Keratinocyte (primary cell): Measurements from ENCODE around the gene C1R. TPM values are rescaled to one million over a fixed set of nuclear protein-coding genes. Genes with fewer than 3 reads are reported as not detected.

Experiments
- DNase-seq: peaks from one replicate; pipeline ENCODE4 v3.0.0-alpha.2; 2011; ENCODE audit warnings: low read depth, missing footprints, low spot score
- FAIRE-seq: peaks from 2 replicates; lab custom pipeline; 2011; peaks lifted over from hg19 to GRCh38; lab: Jason Lieb, UNC
- H2AFZ ChIP-seq: 2 replicates; pipeline ENCODE4 v1.6.0; 2012; ENCODE audit warnings: low read length, control low read depth, inconsistent platforms; ENCODE audit not compliant: control insufficient read depth
- H3K27ac ChIP-seq: 2 replicates; pipeline ENCODE4 v1.5.1; 2011; ENCODE audit warnings: low read length; ENCODE audit not compliant: control insufficient read depth, insufficient read depth
- H3K27me3 ChIP-seq: 3 replicates; pipeline ENCODE4 v1.6.0; 2011; ENCODE audit warnings: low read length; ENCODE audit not compliant: control insufficient read depth, insufficient read depth; ENCODE audit errors: extremely low read depth
- H3K36me3 ChIP-seq, 2 experiments: 2 replicates in 1 of 2; 3 replicates in 1 of 2; pipeline ENCODE4 v1.5.1; 2011; ENCODE audit warnings: low read length in 2 of 2, mild to moderate bottlenecking in 1 of 2; ENCODE audit not compliant: control insufficient read depth in 2 of 2, insufficient read depth in 2 of 2; ENCODE audit errors: extremely low read depth in 1 of 2
- H3K4me1 ChIP-seq: 3 replicates; pipeline ENCODE4 v1.5.1; 2011; ENCODE audit warnings: low read length; ENCODE audit not compliant: control insufficient read depth, insufficient read depth; ENCODE audit errors: extremely low read depth
- H3K4me2 ChIP-seq: 3 replicates; pipeline ENCODE4 v1.6.0; 2011; ENCODE audit warnings: low read depth, low read length; ENCODE audit not compliant: control insufficient read depth, insufficient read depth; ENCODE audit errors: extremely low read depth
- H3K4me3 ChIP-seq, 3 experiments: fragments of 200-600 bp in 1 of 3; sonication (generic) in 1 of 3; 2 replicates in 2 of 3; 3 replicates in 1 of 3; pipeline ENCODE4 v1.5.1; 2011 to 2016; ENCODE audit warnings: low read length in 3 of 3, mild to moderate bottlenecking in 3 of 3, control low read depth in 2 of 3, inconsistent platforms in 1 of 3, low read depth in 1 of 3, mixed read lengths in 1 of 3, mixed run types in 1 of 3, moderate library complexity in 1 of 3; ENCODE audit not compliant: control insufficient read depth in 2 of 3, insufficient read depth in 2 of 3; ENCODE audit errors: extremely low read depth in 1 of 3
- H3K79me2 ChIP-seq: 2 replicates; pipeline ENCODE4 v1.6.0; 2012; ENCODE audit warnings: low read length; ENCODE audit not compliant: control insufficient read depth, insufficient read depth
- H3K9ac ChIP-seq: 3 replicates; pipeline ENCODE4 v1.6.0; 2011; ENCODE audit warnings: low read length; ENCODE audit not compliant: control insufficient read depth, insufficient read depth; ENCODE audit errors: extremely low read depth
- H3K9me1 ChIP-seq: 3 replicates; pipeline ENCODE4 v1.6.0; 2011; ENCODE audit warnings: low read length; ENCODE audit not compliant: control insufficient read depth, insufficient read depth; ENCODE audit errors: extremely low read depth
- H3K9me3 ChIP-seq: 2 replicates; pipeline ENCODE4 v1.5.1; 2012; ENCODE audit warnings: low read depth, low read length; ENCODE audit not compliant: control insufficient read depth
- H4K20me1 ChIP-seq: 3 replicates; pipeline ENCODE4 v1.6.0; 2011; ENCODE audit warnings: low read length; ENCODE audit not compliant: control insufficient read depth, insufficient read depth; ENCODE audit errors: extremely low read depth
- EZH2 ChIP-seq: IDR thresholded peaks from one replicate; pipeline ENCODE4 v1.6.1; 2012; ENCODE audit warnings: inconsistent platforms, mild to moderate bottlenecking, low read length, moderate library complexity
- dilution Hi-C: fragments of 300-500 bp; cut with MboI; formaldehyde crosslinking; loops from one replicate; pipeline ENCODE4 v1.7.0; 2020; ENCODE audit warnings: low sequenced_read_pairs; ENCODE audit not compliant: extremely low pct_ligation_motif_present
- polyA plus RNA-seq, 5 experiments: library from polyadenylated mRNA; depleted of rRNA in 3 of 5; stranded (reverse) in 3 of 5; stranded (forward) in 1 of 5; unstranded in 1 of 5; fragments of >200 nt; gene quantifications; 1 replicate in 1 of 5; 2 replicates in 3 of 5; 3 replicates in 1 of 5; pipeline versions ENCODE4 v1.2.1 to v1.2.3, GENCODE V29; 2011 to 2012; ENCODE audit warnings: missing spikeins in 2 of 5, low read depth in 1 of 5, low replicate concordance in 1 of 5
- TF ChIP-seq, protein P1 (sequence below), 3 experiments: IDR thresholded peaks in 1 of 3; conservative IDR thresholded peaks in 1 of 3; optimal IDR thresholded peaks in 1 of 3; 2 replicates in 2 of 3; 3 replicates in 1 of 3; pipeline versions ENCODE3 to v1.5.1; 2011; ENCODE audit warnings: low read length in 3 of 3, mild to moderate bottlenecking in 3 of 3, moderate library complexity in 2 of 3, control low read depth in 1 of 3, inconsistent platforms in 1 of 3; ENCODE audit not compliant: insufficient read depth in 2 of 3; ENCODE audit errors: extremely low read depth in 1 of 3

The C1R gene
- polyA plus RNA-seq, 1 donor (not counting 4 experiments of a cell fraction or from before 2014, with no cell fraction given), result 2.8 TPM

DNA sequence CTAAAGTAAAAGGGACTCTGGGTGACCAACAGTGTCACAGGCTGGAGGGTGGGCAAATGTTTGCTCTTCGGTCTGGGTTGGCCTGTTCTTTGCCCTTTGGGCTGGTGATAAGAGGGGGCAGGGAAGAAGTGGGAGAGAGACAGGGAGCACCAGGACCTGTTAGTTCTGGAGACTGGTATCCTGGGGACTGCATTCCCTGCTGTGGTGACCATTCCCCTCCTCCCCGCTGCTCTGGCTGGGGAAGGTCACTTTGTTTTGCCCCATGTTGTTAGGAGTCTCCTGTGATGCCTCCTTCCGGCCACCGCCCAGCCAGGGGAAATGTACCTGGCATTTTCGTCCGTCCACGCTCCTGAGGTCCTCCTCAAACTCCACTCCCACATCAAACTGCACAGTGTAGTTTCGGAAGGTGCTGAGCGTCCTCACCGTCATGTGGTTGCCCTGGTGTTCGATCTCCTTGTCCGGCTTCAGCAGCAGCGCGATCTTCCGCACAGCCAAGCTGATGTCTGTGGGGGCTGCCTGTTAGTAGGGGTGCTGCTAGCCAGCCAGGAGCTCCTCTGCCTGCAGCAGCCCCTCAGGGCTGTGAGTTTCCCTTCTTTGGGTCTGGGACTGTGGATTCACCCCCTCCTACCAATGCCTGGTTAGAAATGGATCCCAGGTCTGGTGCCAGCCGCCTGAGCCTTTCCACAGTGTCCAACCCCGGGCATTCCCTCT, 35.8 kb upstream of the C1R start:
- H3K4me3 ChIP-seq, result no peak overlapping the region
- peaks cover 2% of the 10 kb centered on the region for H4K20me1 ChIP-seq
- no peaks in the 10 kb centered on the region for H3K9me3 ChIP-seq
- no peak overlapping the region for H3K27ac ChIP-seq
- peaks cover 18% of the 10 kb centered on the region for H3K4me1 ChIP-seq
- H3K9ac ChIP-seq, result no peak overlapping the region
- no peak overlapping the region for H3K4me2 ChIP-seq
- no peaks in the 10 kb centered on the region for H3K27me3 ChIP-seq
- TF ChIP-seq, protein P1, sequence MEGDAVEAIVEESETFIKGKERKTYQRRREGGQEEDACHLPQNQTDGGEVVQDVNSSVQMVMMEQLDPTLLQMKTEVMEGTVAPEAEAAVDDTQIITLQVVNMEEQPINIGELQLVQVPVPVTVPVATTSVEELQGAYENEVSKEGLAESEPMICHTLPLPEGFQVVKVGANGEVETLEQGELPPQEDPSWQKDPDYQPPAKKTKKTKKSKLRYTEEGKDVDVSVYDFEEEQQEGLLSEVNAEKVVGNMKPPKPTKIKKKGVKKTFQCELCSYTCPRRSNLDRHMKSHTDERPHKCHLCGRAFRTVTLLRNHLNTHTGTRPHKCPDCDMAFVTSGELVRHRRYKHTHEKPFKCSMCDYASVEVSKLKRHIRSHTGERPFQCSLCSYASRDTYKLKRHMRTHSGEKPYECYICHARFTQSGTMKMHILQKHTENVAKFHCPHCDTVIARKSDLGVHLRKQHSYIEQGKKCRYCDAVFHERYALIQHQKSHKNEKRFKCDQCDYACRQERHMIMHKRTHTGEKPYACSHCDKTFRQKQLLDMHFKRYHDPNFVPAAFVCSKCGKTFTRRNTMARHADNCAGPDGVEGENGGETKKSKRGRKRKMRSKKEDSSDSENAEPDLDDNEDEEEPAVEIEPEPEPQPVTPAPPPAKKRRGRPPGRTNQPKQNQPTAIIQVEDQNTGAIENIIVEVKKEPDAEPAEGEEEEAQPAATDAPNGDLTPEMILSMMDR (optimal IDR thresholded peaks at IDR 0.05 in 1 of 3, IDR thresholded peaks at IDR 0.05 in 1 of 3, conservative IDR thresholded peaks at IDR 0.05 in 1 of 3; ENCODE audit: extremely low read depth in 1 of 3, insufficient read depth in 2 of 3, low read length in 3 of 3), result no peak
- no peak for TF ChIP-seq EZH2
- no peak overlapping the region for H2AFZ ChIP-seq
- DNase-seq, result no peak
- no peaks in the 10 kb centered on the region for H3K9me1 ChIP-seq
- no peaks in the 10 kb centered on the region for H3K79me2 ChIP-seq
- no peak for FAIRE-seq
- peaks cover 0 to 3% of the 10 kb centered on the region in 2 experiments for H3K36me3 ChIP-seq
- dilution Hi-C loops, result no loop called here

DNA sequence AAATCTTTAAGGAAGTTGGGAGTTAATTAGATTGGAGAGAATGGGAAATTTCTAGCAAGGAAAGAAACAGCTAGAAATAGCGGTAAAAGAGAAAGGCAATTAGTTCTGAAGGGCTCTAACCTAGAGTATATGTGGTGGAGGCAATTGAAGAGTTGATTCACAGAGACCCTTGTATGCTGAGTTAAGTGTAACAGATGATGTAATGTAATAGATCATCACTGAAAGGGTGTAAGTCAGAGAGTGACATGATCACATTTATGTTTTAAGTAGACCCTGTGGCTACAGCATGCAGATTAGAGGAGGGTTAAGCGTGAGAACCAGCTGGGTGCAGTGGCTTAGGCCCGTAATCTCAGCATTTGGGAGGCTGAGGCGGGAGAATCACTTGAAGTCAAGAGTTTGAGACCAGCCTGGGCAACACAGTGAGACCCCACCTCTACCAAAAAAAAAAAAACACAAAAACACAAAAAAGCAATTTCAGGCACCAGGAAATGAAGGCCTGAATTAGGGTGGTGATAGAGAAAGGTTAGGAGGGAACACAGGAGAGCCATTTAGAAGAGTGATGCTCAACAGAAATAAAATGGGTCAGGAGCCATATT, 33.5 kb upstream of the C1R start:
- no peak for FAIRE-seq
- no peak for DNase-seq
- Histone ChIP-seq H3K4me3 (no peak overlapping the region), H3K79me2 (no peaks in the 10 kb centered on the region), H3K9me3 (no peaks in the 10 kb centered on the region), H3K4me2 (no peak overlapping the region), H3K36me3 (peaks cover 0 to 8% of the 10 kb centered on the region in 2 experiments), H4K20me1 (peaks cover 2% of the 10 kb centered on the region), H2AFZ (no peak overlapping the region), H3K9me1 (no peaks in the 10 kb centered on the region), H3K27ac (no peak overlapping the region), H3K4me1 (peaks cover 10% of the 10 kb centered on the region), H3K27me3 (no peaks in the 10 kb centered on the region), H3K9ac (no peak overlapping the region)
- dilution Hi-C loops, result no loop called here
- TF ChIP-seq, protein P1 (optimal IDR thresholded peaks at IDR 0.05 in 1 of 3, IDR thresholded peaks at IDR 0.05 in 1 of 3, conservative IDR thresholded peaks at IDR 0.05 in 1 of 3; ENCODE audit: extremely low read depth in 1 of 3, insufficient read depth in 2 of 3, low read length in 3 of 3), result no peak
- TF ChIP-seq EZH2, result no peak
